NT2/D1 (cell line): ENCODE measurements around the gene MAP1LC3B2.

Experiments used
- DNase-seq: peaks from one replicate; pipeline ENCODE4 v3.0.0-alpha.2; 2011; ENCODE audit warnings: low read depth, low spot score
- H3K27me3 ChIP-seq: 2 replicates; pipeline ENCODE4 v1.6.0; 2011; ENCODE audit warnings: mild to moderate bottlenecking; ENCODE audit not compliant: insufficient read length, insufficient read depth
- H3K36me3 ChIP-seq: 2 replicates; pipeline ENCODE4 v1.6.1; 2011; ENCODE audit warnings: mild to moderate bottlenecking, low read length, mixed read lengths; ENCODE audit not compliant: insufficient read depth, insufficient read length
- H3K4me1 ChIP-seq: 2 replicates; pipeline ENCODE4 v1.5.1; 2011; ENCODE audit not compliant: insufficient read depth, insufficient read length
- H3K4me3 ChIP-seq: 2 replicates; pipeline ENCODE4 v1.5.1; 2011; ENCODE audit warnings: low read depth; ENCODE audit not compliant: insufficient read length
- H3K9ac ChIP-seq: 2 replicates; pipeline ENCODE4 v1.6.0; 2011; ENCODE audit warnings: low read depth; ENCODE audit not compliant: insufficient read length
- H3K9me3 ChIP-seq: 2 replicates; pipeline ENCODE4 v1.5.1; 2011; ENCODE audit warnings: mild to moderate bottlenecking, low read length; ENCODE audit not compliant: insufficient read depth
- SUZ12 ChIP-seq: IDR thresholded peaks from 2 replicates; pipeline ENCODE4 v1.6.1; 2011; ENCODE audit not compliant: insufficient read length, insufficient read depth; ENCODE audit errors: extremely low read depth
- YY1 ChIP-seq: IDR thresholded peaks from 2 replicates; pipeline ENCODE4 v1.6.1; 2011; ENCODE audit not compliant: insufficient read length, insufficient read depth
- ZNF274 ChIP-seq: IDR thresholded peaks from 2 replicates; pipeline ENCODE4 v1.6.1; 2011; ENCODE audit warnings: mild to moderate bottlenecking, low read depth, low read length

The MAP1LC3B2 gene

DNA sequence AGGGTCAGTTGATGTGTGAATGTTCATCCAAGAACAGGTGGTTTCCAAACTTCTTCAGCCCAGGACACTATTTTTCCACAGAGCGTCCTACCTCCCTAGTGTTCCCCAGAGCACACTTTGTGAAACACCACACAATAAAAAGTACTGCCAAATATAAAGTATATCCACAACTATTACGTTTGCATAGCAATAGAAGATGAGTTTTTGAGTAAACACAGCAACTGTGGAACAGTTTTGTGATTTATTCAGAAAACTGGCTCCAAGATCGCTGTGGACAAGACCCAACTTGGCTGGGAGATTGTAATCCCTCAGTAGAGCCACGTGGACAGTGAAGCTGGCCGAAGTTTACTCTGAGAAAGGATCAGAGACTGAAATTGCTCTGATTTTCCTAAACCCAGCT, 14.5 kb upstream of the MAP1LC3B2 start:
- H3K36me3 ChIP-seq = no peaks in the 10 kb centered on the region

GRCh38 chr12:116545144-116545543, 14.0 kb upstream of the MAP1LC3B2 start:
- no peaks in the 10 kb centered on the region for H3K27me3 ChIP-seq
- H3K9ac ChIP-seq = no peak overlapping the region
- peaks cover 8% of the 10 kb centered on the region for H3K4me1 ChIP-seq
- H3K9me3 ChIP-seq = no peaks in the 10 kb centered on the region
- no peaks in the 10 kb centered on the region for H3K36me3 ChIP-seq
- no peak overlapping the region for H3K4me3 ChIP-seq
- TF ChIP-seq SUZ12 (no peak), ZNF274 (no peak), YY1 (no peak)
- no peak for DNase-seq

More for the DNA sequence above, 14.5 kb upstream of the MAP1LC3B2 start:
- H3K9me3 ChIP-seq = no peaks in the 10 kb centered on the region
- peaks cover 8% of the 10 kb centered on the region for H3K4me1 ChIP-seq
- no peak overlapping the region for H3K9ac ChIP-seq
- no peak overlapping the region for H3K4me3 ChIP-seq
- no peaks in the 10 kb centered on the region for H3K27me3 ChIP-seq
- TF ChIP-seq YY1 = no peak
- TF ChIP-seq ZNF274 = no peak
- TF ChIP-seq SUZ12 = no peak
- no peak for DNase-seq

GRCh38 chr12:116545936-116546335, 13.2 kb upstream of the MAP1LC3B2 start:
- H3K27me3 ChIP-seq = no peaks in the 10 kb centered on the region
- H3K36me3 ChIP-seq = no peaks in the 10 kb centered on the region
- peaks cover 8% of the 10 kb centered on the region for H3K4me1 ChIP-seq
- H3K4me3 ChIP-seq = no peak overlapping the region
- H3K9me3 ChIP-seq = no peaks in the 10 kb centered on the region
- TF ChIP-seq ZNF274 (no peak), YY1 (no peak), SUZ12 (no peak)
- no peak for DNase-seq
- no peak overlapping the region for H3K9ac ChIP-seq

- TF ChIP-seq ZNF274 = no peak
- TF ChIP-seq SUZ12 = no peak
- TF ChIP-seq YY1 = no peak
- Histone ChIP-seq H3K4me3 (no peak overlapping the region), H3K27me3 (no peaks in the 10 kb centered on the region), H3K4me1 (peaks cover 8% of the 10 kb centered on the region), H3K36me3 (no peaks in the 10 kb centered on the region), H3K9me3 (no peaks in the 10 kb centered on the region), H3K9ac (no peak overlapping the region)
- no peak for DNase-seq
Observed at GRCh38 chr12:116547955-116548501, 11.2 kb upstream of the MAP1LC3B2 start.

- H3K9me3 ChIP-seq = no peaks in the 10 kb centered on the region
Observed at GRCh38 chr12:116549993-116550392, 9.2 kb upstream of the MAP1LC3B2 start.

GRCh38 chr12:116551151-116551550, 8.0 kb upstream of the MAP1LC3B2 start:
- no peaks in the 10 kb centered on the region for H3K9me3 ChIP-seq
- H3K36me3 ChIP-seq = no peaks in the 10 kb centered on the region
- no peak for DNase-seq
- TF ChIP-seq YY1 = no peak
- TF ChIP-seq SUZ12 = no peak
- no peak for TF ChIP-seq ZNF274
- no peaks in the 10 kb centered on the region for H3K27me3 ChIP-seq
- H3K4me1 ChIP-seq = peaks cover 7% of the 10 kb centered on the region
- H3K4me3 ChIP-seq = no peak overlapping the region
- H3K9ac ChIP-seq = no peak overlapping the region

More at GRCh38 chr12:116549993-116550392, 9.2 kb upstream of the MAP1LC3B2 start:
- TF ChIP-seq SUZ12 = no peak
- TF ChIP-seq YY1 = no peak
- no peak for DNase-seq
- no peak overlapping the region for H3K4me3 ChIP-seq
- no peaks in the 10 kb centered on the region for H3K27me3 ChIP-seq
- H3K9ac ChIP-seq = no peak overlapping the region
- H3K36me3 ChIP-seq = no peaks in the 10 kb centered on the region
- peaks cover 8% of the 10 kb centered on the region for H3K4me1 ChIP-seq

- no peaks in the 10 kb centered on the region for H3K9me3 ChIP-seq
- TF ChIP-seq SUZ12 (no peak), YY1 (no peak), ZNF274 (no peak)
- no peaks in the 10 kb centered on the region for H3K27me3 ChIP-seq
- DNase-seq = no peak
- no peak overlapping the region for H3K9ac ChIP-seq
- H3K4me1 ChIP-seq = peaks cover 6% of the 10 kb centered on the region
- no peak overlapping the region for H3K4me3 ChIP-seq
- H3K36me3 ChIP-seq = no peaks in the 10 kb centered on the region
Observed at GRCh38 chr12:116551619-116551951, 7.6 kb upstream of the MAP1LC3B2 start.
